Measurements from ENCODE around the gene RAB3C.

The RAB3C gene

DNA sequence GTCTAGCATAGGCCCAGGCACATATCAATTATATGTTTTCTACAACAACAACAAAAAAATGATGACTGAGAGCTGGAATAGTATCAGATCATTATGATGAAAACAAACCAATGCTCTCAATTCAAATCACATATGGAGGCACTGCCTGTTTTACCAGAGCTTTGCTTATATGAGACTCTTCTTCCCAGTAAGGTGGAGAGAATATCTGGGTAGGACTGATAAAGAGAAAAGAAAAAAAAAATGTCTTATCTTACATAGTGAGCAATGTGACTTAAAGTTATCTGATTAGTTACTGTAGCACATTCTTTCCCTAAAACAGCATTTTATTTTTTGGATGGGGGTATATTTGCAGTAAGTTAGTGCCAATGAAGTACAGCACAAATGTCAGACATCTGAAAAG lies 154.8 kb downstream of the RAB3C start:
- DNase-seq: no peak

DNA sequence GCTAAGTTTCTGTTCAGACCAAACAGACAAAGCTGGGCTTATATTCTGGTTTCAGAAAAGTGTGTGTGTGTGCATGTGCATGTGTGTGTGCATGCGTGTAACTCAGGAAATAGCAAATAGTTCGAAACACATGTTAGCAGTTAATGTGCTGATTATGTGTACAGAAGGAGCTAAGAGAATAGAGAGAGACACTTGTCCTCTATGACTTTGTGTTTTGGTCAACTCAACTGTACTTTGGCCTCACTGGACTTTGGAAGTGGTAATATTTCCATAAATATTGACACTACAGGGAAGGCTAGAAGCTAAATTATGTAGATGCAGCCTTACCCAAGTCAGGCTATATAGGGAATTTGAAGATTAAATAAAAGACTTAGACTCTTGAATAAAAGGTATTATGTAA lies 155.5 kb downstream of the RAB3C start:
- no peak for DNase-seq

DNA sequence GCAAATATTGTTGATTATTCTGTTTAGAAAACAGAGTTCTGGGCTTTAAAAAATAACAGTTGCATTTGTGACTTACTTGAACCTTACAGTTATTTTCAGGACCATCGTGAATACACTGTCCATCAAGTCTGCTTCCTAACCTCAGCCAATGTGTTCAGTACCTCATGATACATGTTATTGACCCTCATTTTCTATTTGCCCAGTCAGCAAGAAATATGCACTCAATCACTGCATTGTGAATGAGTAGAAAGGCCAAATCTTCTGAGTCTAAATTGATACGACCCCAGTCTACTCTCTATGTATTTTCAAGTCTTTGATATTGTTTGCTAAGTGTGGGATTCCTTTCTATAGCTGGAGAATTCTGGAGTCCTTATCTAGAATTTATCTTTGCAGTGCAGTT lies 156.2 kb downstream of the RAB3C start:
- DNase-seq: no peak

DNA sequence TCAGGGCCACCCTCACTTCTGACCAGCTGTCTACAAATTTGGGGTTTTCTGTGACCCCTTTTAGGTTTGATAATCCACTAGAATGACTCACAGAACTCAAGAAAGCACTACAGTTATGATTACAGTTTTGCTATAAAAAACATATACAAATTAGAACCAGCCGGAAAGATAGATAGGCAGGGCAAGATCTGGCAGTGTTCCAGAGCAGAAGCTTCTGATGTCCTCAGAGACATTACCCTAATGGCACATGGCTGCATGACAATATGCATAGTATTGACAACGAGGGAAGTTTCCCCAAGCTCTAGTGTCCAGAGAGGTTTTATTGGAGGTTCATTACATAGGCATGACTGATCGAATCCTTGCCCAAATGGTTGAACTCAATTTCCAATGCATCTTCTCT lies 158.1 kb downstream of the RAB3C start:
- DNase-seq: no peak

DNA sequence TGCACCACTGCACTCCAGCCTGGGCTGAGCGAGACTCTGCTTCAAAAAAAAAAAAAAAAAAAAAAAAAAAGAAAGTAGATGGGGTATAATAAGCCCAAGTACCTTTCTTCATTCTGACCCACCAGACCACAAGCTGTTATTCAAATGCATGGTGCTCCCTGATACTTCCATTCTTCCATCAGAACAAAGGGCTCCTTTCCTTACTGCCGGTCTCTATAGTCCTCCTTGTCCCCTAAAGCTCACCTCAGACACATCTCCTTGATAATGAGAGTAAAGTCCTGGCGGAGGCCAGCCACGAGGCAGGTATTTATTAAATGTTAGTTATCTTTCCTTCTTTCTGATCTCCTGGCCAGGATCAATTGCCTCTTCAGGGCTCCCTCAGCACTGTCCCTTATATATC lies 162.5 kb downstream of the RAB3C start:
- no peak for DNase-seq

DNA sequence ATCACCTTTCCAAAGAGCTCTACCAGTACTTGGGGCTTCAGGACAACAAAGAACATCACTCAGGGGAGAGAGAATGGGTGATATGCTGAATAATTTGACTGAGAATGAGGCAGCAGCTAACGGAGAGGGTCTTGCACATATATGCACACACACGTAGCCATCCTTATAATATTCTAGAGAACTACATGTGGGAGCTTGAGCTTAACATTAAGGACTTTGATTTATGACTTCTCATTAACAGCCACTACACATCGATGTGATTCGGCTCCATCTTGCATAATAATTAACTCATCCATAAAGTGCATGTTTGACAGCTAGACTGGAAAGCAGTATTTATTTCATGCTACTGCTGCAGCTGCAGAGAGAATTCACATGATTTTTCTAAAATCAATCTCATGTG lies 163.4 kb downstream of the RAB3C start:
- DNase-seq: no peak

DNA sequence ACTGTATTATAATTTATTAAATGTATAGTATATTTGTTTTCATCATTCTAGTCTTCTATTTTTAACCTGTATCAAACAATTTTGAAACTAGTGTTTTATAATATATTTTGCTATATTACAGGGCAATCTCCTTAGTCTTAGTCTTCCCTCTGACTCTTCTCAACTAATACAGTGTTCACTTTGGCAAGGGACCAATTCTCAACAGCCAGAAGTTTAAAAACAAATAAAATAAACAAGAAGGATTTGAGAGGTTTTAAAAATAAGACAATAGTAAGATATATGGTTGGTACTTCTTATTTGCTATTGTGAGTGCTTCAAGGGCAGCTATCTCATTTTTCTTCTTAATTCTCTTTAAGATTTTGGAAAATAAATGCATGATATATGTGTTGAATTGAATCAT lies 167.2 kb downstream of the RAB3C start:
- DNase-seq: no peak

DNA sequence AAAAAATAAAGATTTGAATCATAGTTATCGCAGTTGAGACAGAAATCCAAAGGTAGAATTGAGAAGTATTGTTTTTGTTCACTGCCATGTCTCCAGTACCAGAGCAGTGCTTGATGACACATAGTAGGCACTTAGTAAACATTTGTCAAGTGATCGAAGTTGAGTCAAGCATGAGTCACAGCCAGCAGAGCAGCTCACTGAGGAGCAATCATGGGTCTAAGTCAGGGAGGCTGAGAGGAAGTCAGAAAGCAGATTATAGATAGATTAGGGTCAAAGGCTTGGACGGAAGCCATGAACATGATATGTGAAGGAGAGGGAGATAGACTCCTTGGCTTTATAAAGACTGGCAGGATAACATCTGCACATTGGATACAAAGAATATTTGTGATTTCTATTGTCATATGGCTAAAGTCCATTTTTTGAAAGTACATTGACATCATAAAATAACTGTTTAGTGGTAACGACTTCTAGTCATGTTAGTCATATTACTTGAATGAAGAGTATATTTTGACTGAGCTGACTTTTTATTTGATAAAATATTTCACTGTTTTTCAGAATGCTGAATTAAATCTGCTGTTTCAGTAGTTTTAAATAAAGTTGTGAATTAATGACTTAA lies 168.5 kb downstream of the RAB3C start:
- no peak for DNase-seq

DNA sequence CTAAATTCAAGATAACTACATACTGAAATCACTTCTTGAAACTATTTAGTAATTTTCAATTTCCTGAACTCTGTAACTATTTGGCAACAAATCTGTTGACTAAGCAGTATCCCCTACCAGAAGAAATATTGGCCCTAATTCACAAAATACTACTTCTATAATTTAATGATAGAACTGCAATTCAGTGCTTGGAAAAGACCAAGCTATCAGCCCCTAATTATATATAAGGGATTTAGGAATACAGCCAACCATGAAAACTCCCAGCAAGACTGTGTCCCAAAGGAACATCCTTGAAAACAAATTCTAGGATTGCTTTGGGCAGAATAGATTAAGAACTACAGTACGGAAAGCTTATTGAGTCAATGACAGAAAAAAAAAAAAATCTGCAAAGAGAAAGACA lies 169.2 kb downstream of the RAB3C start:
- DNase-seq: no peak

DNA sequence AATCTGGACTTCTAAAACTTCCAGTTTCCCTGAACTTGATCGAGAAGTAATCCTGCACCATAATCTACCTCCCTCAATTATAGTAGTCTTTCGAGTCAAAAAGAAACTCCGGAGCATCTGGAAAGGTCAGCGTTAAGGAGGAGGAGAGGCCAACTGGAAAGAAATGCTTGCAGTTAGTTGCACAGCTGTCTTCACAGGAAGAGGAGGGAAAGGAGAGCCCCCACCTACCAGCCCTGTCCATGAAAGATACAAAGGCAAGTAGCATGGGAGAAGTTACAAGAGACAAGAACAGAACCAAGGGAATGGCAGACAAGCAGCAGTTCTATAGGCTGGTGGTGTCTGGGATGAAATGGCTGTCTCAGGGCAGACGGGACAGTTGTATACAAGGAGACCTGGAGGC lies 170.6 kb downstream of the RAB3C start:
- no peak for DNase-seq

DNA sequence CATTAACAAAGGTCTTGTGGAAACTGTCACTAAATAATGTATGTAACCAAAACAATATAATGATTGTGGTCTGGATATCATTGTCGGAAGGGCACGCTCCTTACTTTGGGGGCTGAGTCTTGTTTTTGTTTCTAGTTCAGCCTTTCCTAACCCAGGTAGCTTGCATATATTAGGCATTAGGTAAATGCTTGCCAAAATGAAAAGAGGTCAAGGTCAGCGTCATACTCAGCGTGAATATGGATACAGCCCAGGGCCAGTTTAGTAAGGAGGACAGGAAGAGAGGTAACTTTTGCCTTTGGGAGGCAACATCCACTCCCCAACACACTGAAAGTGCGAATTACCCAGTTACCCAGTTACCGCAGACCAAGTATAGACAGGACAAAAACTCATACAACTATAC lies 171.4 kb downstream of the RAB3C start:
- DNase-seq: no peak

DNA sequence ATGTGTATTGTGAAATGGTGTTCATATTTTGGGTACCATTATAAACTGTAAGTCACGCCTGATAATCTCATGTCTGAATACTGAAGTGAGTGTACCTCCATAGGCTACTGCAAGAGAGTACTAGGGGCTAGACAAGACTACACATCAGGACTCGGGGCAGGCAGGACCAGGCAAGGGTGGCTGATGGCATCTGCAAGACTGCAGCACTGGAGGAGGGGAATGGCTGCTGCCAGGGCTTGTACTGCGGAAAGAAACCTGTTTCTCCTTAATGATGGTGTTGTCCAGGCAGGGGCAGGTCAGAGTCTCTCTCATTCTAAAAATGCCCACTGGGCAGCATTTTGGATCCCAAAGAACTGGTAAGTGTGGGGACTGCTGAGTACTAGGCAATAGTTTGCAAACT lies 172.5 kb downstream of the RAB3C start:
- DNase-seq: no peak

DNA sequence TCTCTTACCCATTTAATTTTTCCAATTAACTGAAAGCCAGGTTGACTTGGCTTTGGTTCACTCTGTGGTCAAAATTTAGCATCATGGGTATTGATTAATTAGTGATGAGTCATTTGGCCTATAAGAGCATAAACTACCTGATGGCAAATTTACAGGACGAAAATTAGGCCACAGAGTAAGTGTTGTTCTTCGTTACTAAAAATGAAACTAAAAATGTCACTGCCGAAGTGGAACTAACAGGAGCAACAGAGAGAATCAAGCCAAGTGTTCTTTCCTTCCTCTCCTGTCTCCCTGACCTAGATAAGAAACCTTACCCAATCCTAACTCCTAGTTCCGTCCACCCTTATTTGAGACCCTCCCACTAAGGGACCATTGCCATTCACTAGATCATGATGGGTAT lies 176.9 kb downstream of the RAB3C start:
- no peak for DNase-seq

DNA sequence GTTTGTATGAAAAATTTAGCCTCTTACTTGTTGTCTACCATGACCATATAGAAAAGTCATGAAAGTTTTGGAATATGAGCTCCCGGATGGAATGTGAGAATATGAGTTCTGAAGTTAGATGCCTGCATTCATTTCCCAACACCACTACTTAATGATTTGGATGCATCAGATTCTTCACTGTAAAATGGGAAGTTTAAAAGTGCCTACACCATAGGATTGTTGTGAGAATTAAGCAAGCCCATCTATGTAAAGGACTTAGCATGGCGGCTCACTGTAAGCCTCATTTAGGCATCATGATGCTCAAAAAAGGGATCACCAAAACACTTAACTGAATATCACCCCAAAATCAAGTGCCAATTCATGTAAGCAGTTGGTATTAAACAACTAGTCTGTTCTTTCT lies 177.3 kb downstream of the RAB3C start:
- no peak for DNase-seq

DNA sequence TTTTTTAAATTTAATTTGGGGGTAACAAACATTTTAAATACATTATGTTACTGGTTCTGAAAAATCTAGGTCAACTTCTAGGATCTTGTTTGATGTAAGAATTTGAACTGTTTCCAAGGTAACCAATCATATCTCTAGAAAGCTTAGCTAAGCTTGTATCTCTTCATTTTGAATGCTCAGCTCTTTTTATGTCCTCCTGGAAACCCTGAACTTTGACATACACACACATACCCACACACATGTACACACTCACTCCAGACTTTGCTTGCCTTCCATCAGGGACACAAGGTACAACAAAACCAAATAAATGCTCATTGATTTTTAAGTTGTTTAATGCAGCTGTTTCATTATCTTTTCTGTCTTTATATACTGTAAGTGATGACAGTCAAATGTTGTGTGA lies 178.5 kb downstream of the RAB3C start:
- no peak for DNase-seq

DNA sequence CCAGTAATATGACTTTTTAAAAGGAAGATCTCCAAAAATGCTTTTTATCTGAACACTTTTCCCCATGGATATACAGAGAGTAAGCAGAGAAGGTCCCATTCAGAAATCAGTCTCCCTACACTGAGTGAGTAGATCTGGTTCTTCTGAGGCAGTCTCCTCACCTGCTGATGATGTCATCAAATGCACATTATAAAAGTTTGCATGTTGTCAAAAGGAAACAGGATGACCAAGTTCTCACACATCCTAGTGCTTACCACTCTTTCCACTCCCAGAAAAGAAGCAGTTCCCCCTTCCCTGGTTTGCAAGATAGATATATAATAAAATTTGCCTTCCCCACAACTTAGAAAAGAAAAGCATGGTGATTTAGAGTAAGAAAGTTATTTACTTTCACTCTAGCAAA lies 180.5 kb downstream of the RAB3C start:
- DNase-seq: no peak

DNA sequence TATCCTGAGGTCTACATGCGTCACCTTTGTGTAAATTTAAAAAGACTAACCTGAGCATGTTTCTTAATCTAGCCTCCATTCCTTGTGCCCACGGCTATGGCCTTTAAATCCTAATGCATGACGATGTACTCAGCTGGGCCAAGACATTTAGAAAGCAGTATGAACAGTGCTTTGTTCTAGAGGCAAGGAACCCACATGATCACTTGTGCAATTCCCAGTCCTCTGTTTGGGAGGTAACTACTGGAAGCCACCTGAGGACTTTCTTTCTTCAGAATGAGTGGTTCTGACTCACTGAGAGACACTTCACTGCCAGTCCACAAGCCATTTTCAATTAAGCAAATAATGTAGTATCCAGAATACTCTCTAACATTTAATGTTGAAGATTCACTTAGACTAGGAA lies 181.3 kb downstream of the RAB3C start:
- DNase-seq: no peak

DNA sequence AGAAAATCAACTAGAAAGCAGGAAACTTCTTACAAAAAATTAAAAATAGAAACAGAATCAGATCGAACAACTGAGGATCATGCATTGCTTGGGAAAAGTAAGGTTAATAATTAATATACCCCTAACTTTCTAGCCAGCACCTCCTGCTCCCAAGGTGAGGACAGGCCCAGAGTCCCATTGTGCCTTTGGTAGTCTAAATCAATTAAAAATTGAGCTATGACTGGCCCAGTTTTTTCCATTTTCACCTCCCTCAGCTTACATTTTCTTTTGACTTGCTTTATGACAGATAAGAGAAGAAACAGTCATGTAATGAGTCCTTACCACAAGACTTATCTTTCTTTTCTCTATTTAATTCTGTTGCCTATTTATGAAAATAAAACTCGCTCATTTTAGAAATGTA lies 182.2 kb downstream of the RAB3C start:
- no peak for DNase-seq

DNA sequence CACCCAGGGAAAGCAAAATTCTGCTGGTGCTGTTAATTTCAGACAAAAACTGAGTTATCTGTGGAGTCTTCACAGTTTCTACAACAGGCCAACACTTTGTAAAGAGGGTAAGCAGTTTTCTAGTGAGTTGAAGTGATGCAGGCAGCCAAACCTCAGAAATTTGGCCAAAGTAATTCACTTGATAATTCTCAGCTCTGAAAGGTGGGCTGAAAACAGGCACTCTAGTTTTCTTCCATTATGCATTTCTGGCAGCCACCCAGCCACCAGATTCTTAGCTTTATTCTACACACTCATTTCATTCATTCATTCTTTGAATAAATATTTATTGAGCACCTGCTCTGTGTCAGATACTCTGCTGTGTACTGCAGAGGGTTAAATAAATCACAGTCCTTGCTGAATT lies 184.2 kb downstream of the RAB3C start:
- DNase-seq: no peak

DNA sequence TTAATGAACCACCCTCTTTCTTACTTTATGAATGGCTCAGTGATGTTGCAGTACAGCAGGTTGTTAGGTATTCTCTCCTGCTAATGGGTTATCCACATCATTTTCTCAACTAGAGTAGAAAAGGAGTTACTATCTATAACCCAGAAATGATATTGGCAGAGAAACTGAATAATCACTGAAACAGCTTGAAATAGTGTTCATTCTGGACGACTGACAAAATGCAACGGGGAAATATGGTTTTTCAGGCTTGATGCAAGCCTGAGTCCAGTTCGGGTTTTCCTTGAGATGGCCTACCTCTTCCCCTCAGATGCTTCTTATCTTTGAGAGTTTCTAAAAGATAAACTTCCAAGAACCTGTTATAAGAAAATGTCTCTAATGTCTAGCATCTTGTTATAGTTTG lies 187.3 kb downstream of the RAB3C start:
- no peak for DNase-seq

DNA sequence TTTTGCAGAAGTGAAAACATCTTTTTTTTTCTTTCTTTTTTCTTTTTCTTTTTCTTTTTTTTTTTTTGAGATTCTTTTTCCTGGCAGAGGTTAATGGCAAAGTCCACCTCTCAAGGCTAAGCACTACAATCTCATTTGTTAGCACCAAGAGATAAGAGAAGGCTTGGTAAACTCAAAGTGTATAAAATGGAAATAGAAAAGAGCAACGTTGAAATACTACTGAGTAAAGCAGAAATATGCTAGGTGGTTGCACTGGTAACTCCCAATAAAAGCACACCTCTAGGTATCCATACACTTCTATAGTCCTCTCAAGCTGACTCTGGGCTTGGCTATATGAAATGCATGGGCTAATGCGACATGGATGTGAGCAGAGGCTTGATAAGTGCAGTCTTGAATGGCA lies 188.9 kb downstream of the RAB3C start:
- DNase-seq: no peak

DNA sequence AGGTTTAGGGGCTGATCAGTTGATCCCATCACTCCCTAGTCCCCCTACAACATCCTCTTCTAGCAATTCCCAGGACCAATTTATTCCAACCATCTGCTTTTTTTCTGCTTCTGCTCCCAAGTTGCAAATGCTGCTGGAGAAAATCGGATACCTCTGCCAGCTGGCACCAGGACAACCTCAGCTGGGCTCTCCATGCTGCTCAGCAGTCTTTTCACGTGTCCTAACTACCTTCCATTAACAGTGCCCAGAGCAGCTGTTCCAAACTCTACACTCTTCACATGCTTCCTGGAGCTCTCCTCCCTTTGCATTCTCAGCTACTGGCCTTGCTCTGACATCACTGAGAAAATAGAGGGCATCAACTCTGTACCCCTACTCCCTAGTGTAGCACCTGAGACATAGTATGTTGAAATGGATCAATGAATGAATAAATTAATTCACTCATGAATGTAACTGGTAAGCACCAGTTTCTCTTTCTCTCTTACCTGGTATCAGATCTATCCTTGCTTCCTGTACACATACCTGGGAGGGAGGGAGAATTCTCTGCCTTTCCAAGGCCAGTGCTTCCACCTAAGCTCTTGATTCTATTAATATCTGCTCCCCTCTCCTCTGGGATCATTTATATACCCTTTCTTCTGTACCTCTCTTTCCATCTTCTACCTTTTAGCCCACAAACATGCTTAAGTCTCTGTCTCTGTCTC lies 191.0 kb downstream of the RAB3C start:
- DNase-seq: no peak

DNA sequence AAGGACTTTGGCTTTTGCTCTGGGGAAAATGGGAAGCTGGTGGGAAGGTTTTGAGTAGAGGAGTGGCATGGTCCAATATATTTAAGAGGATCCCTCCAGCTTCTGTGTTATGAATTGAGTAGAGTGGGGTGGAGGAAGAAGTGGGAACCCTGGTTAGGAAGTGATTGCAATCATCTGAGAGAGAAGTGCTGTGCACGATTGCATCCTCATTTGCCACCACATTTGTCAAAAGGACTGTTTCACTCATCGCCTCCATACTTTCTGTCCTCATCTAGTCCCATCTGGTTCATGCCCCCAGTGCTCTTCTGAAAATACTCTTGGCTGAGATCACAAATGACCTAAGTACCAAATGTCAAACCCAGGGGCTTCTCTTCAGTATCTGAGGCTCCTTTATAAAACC lies 192.1 kb downstream of the RAB3C start:
- DNase-seq: no peak

DNA sequence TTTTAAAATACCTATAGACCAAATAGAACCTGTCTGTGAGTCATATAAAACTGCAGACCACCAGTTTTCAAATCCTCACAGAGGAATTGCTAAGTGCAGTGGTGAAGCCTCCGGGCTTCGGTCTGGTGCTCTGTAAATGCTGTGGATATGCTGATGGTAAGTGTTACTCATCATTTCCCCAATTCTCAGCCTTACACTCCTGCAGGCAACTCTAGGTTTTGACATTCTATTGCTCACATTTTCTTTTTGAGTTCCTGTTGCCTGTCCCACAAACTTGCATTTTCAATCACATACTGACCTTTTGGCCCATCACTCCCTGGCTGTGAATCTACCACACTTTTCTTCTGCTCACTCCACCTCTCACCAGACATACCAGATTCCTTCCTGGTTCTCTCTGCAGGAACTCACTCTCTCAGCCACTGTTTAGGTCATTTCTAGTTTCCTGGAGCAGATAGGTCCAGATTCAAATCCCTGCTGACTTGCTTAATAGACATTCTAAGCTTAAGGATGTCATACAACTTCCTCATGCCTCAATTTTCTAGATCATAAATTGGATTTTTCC lies 192.9 kb downstream of the RAB3C start:
- DNase-seq: no peak

DNA sequence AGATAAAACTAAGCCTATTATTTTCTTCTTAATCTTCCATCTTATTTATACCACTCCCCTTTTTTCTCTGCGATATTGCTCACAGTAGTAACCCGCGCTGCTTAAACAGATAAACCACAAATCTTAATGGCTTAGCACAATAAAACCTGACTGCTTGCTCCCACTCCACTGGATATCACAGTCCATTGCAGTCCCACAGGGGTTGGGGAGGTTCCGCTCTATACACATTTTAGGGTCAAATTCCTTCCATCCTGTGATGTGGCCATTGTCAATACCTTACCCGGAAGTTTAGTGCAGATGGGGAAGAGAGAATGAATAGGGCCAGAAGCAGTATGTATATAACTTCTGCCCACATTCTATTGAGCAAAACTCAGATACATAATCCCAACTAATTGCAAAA lies 193.7 kb downstream of the RAB3C start:
- no peak for DNase-seq

Data from activated T-cell treated with anti-CD3 and anti-CD28 coated beads, Interleukin-2, amount 50 U/mL, for 1 hour (primary cell).